Progenitor cell of endocrine pancreas (in vitro differentiated cells): Measurements from ENCODE around the gene COL4A1. TPM values are rescaled to one million over a fixed set of nuclear protein-coding genes. Genes with fewer than 3 reads are reported as not detected.

Experiments
- DNase-seq: peaks from one replicate; pipeline ENCODE4 v3.0.0; 2021; ENCODE audit warnings: low spot score; ENCODE audit not compliant: unreplicated experiment
- H3K27ac Mint-ChIP-seq: 2 replicates; pipeline ENCODE4 v1.8.0; 2021; ENCODE audit warnings: mild to moderate bottlenecking, moderate library complexity, mixed read lengths
- H3K27me3 Mint-ChIP-seq: 2 replicates; pipeline ENCODE4 v1.8.0; 2021; ENCODE audit warnings: mixed read lengths
- H3K36me3 Mint-ChIP-seq: 2 replicates; pipeline ENCODE4 v1.8.0; 2022; ENCODE audit warnings: mixed read lengths; ENCODE audit not compliant: insufficient read depth
- H3K4me1 Mint-ChIP-seq: 2 replicates; pipeline ENCODE4 v1.8.0; 2021; ENCODE audit warnings: low read depth, mixed read lengths
- H3K4me3 Mint-ChIP-seq: 2 replicates; pipeline ENCODE4 v1.8.0; 2021; ENCODE audit warnings: low read depth, mild to moderate bottlenecking, moderate library complexity, mixed read lengths
- H3K9me3 Mint-ChIP-seq: 2 replicates; pipeline ENCODE4 v1.8.0; 2021; ENCODE audit warnings: low read depth, mixed read lengths
- total RNA-seq: library from RNA; stranded (reverse); gene quantifications from 2 replicates; pipeline ENCODE4 v1.2.1, GENCODE V29; 2021
- TF ChIP-seq, protein P1 (sequence below): fragments of 200-600 bp; sonication (generic); IDR thresholded peaks from one replicate; pipeline ENCODE4 v1.5.0; 2021; ENCODE audit warnings: antibody characterized with exemption, mild to moderate bottlenecking; ENCODE audit not compliant: unreplicated experiment

COL4A1 gene
- total RNA-seq, 1 donor from 2014 or later: 81.3 TPM

DNA sequence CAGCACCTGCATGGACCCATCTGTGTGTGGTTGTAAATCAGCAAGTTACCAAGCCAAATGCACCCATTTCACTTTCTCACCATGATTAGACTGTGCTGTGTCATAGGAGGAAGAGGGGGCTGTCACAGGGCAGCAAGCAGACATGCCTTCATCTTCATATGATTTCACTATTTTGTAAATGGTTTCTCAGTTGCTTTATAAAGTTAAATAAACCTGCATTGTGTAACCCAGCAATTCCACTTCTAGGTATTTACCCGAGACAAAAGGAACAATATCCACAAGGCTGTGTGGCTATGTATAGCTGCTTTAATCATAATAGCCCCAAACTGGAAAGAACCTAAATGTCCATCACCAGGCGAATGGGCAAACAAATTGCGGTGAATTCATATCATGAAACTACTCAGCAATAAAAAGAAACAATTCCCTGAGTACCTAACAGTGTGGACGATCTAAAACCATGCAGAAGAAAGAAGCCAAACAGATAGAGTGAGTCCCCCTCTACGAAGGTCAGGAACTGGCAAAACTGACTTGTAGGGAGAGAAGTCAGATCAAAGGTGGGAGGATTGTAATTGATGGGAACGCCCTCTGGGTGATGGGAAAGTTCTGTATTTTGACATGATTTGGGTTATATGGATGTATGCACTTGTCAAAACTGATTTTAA is 185.4 kb downstream of the COL4A1 start:
- Mint-ChIP-seq H3K9me3 (no peaks in the 10 kb centered on the region), H3K4me3 (no peak overlapping the region), H3K27ac (no peak overlapping the region), H3K4me1 (peaks cover 4% of the 10 kb centered on the region), H3K27me3 (peaks cover 47% of the 10 kb centered on the region), H3K36me3 (no peaks in the 10 kb centered on the region)
- TF ChIP-seq, protein P1, sequence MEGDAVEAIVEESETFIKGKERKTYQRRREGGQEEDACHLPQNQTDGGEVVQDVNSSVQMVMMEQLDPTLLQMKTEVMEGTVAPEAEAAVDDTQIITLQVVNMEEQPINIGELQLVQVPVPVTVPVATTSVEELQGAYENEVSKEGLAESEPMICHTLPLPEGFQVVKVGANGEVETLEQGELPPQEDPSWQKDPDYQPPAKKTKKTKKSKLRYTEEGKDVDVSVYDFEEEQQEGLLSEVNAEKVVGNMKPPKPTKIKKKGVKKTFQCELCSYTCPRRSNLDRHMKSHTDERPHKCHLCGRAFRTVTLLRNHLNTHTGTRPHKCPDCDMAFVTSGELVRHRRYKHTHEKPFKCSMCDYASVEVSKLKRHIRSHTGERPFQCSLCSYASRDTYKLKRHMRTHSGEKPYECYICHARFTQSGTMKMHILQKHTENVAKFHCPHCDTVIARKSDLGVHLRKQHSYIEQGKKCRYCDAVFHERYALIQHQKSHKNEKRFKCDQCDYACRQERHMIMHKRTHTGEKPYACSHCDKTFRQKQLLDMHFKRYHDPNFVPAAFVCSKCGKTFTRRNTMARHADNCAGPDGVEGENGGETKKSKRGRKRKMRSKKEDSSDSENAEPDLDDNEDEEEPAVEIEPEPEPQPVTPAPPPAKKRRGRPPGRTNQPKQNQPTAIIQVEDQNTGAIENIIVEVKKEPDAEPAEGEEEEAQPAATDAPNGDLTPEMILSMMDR: no peak
- DNase-seq: no peak

DNA sequence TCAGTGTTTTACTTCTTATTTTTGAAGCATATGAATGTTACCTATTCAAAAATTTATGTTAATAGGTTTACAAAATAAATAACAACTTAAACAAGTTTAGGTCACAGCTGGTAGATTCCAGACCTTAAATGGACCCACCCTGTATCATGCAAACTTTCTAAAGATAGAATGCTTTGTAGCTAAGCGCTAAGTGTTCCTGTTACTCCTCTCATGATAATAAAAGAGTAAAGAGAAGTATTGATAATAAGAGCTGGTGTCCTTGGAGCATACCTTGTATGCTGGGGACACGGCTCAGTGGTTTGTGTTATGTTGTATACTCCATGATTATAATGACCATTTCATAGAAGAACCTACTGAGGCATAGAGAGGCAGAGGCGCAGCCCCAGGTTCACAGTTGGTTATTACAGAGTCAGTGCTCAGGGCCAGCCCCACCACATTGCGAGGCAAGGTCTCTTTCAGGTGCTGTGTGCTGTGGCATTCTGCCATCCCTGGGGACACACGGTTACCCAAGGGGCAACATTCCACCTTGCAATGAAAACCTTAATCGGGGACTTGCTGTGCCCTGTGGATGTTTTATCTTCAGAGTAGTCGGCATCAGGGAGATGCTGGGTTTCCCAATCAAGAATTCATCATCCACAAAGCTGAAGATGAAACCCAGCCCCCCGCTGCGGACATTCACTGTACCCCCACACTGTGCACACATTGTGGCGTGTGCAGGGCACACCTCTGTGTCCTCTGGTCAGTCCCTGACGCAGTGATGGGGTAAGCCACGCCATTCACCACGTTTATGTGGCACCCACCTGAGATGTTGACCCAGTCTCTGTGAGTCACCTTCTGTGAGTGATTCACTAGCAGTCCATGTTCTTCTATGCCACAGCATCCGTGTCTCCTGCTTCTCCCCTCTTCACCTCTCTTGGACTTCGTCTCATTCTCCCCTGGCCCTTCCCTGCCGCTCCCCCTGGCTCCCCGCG is 186.7 kb downstream of the COL4A1 start:
- Mint-ChIP-seq H3K4me3 (no peak overlapping the region), H3K9me3 (no peaks in the 10 kb centered on the region), H3K4me1 (peaks cover 2% of the 10 kb centered on the region), H3K36me3 (no peaks in the 10 kb centered on the region), H3K27me3 (peaks cover 52% of the 10 kb centered on the region), H3K27ac (no peak overlapping the region)
- TF ChIP-seq, protein P1: no peak
- DNase-seq: no peak

DNA sequence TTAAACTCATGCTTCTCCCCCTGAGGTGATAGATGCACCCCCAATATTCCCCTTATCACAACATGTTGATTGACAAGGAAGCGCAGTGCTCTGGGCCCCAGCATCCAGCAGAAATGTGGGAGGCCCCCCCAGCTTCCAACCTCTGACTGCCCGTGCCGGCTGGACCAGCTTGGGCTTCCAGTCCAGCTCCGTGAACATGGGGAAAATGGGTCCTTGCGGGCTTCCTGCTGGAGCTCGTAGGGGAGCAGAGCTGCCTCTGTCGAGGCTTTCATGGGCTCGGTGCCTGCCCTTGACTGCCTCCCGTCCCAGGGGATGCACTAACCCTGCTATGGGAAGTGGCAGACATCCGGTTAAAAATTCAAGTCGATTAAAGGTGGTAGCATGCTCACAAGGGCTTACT is 188.9 kb downstream of the COL4A1 start:
- no peak for DNase-seq
- H3K27me3 Mint-ChIP-seq: peaks cover 54% of the 10 kb centered on the region
- H3K27ac Mint-ChIP-seq: no peak overlapping the region
- TF ChIP-seq, protein P1: no peak
- no peak overlapping the region for H3K4me3 Mint-ChIP-seq
- H3K36me3 Mint-ChIP-seq: no peaks in the 10 kb centered on the region
- no peaks in the 10 kb centered on the region for H3K9me3 Mint-ChIP-seq
- H3K4me1 Mint-ChIP-seq: peaks cover 5% of the 10 kb centered on the region

DNA sequence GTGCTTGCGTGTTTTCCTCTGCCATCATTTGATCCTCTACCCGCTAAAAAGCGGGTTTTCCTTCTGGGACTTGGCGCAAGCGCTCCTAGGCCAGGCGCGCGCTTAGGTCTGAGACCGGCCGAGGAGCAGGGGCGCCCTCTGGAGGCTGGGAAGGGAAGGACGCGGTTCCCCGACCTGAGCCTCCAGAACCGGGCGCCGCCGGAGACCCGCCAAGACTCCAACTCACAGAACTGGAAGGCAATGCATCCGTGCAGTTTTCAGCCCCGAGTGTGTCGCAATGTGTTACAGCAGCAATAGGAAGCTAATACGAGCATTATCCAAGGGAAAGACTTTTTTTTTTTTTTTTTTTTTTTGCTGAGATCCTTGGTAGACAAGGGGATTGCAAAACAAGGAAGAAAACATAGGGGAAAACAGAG is 190.9 kb downstream of the COL4A1 start:
- TF ChIP-seq, protein P1: peak; percentile 86
- no peak overlapping the region for H3K27ac Mint-ChIP-seq
- H3K4me3 Mint-ChIP-seq: no peak overlapping the region
- DNase-seq: peak; percentile 65
- H3K36me3 Mint-ChIP-seq: no peaks in the 10 kb centered on the region
- H3K4me1 Mint-ChIP-seq: peaks cover 5% of the 10 kb centered on the region
- no peaks in the 10 kb centered on the region for H3K9me3 Mint-ChIP-seq
- peaks cover 39% of the 10 kb centered on the region for H3K27me3 Mint-ChIP-seq

DNA sequence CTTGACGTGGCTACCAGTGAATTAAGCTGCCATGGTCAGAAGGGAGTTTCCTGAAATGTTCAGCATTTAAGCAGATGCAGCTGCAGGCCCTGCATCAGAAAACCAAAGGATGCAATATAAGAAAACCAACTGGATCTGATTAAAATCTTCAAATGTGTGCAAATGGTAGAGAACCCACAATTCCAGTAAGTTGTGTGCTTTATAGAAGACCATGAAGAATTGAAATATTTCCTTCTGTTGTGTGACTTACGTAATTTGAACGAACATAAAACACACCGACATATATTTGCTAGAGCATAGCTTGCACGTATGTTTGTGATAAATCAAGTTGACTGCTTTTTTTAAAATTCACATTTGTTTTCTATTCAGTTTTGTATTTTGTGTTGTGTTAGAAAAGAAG is 191.4 kb downstream of the COL4A1 start:
- H3K36me3 Mint-ChIP-seq: no peaks in the 10 kb centered on the region
- H3K4me3 Mint-ChIP-seq: no peak overlapping the region
- peaks cover 5% of the 10 kb centered on the region for H3K4me1 Mint-ChIP-seq
- H3K27ac Mint-ChIP-seq: no peak overlapping the region
- no peak for DNase-seq
- H3K27me3 Mint-ChIP-seq: peaks cover 36% of the 10 kb centered on the region
- H3K9me3 Mint-ChIP-seq: no peaks in the 10 kb centered on the region
- TF ChIP-seq, protein P1: no peak
